ENCODE results near the gene SUSD6.

The SUSD6 gene

GRCh38 chr14:69675245-69675583 lies 63.8 kb downstream of the SUSD6 start:
- DNase-seq = no peak

- DNase-seq = no peak
Measured at GRCh38 chr14:69675877-69676416, 64.6 kb downstream of the SUSD6 start.

- DNase-seq = no peak
Measured at GRCh38 chr14:69676723-69677122, 65.3 kb downstream of the SUSD6 start.

GRCh38 chr14:69680297-69680696 lies 68.9 kb downstream of the SUSD6 start:
- DNase-seq = no peak

- no peak for DNase-seq
Measured at GRCh38 chr14:69682136-69682535, 70.7 kb downstream of the SUSD6 start.

GRCh38 chr14:69682621-69683263 lies 71.3 kb downstream of the SUSD6 start:
- DNase-seq = no peak

- no peak for DNase-seq
Measured at GRCh38 chr14:69683971-69684370, 72.6 kb downstream of the SUSD6 start.

- no peak for DNase-seq
Measured at GRCh38 chr14:69684461-69685217, 73.2 kb downstream of the SUSD6 start.

- peak; percentile 53 for DNase-seq
Measured at GRCh38 chr14:69685218-69685616, 73.8 kb downstream of the SUSD6 start.

- peak; percentile 53 for DNase-seq
Measured at GRCh38 chr14:69685716-69686115, 74.3 kb downstream of the SUSD6 start.

GRCh38 chr14:69687606-69688298 lies 76.4 kb downstream of the SUSD6 start:
- no peak for DNase-seq

- no peak for DNase-seq
Measured at GRCh38 chr14:69688299-69688649, 76.9 kb downstream of the SUSD6 start.

GRCh38 chr14:69690042-69690441 lies 78.6 kb downstream of the SUSD6 start:
- no peak for DNase-seq

GRCh38 chr14:69692594-69692993 lies 81.2 kb downstream of the SUSD6 start:
- DNase-seq = no peak

- DNase-seq = no peak
Measured at GRCh38 chr14:69693145-69693544, 81.7 kb downstream of the SUSD6 start.

- DNase-seq = no peak
Measured at GRCh38 chr14:69693801-69694729, 82.7 kb downstream of the SUSD6 start.

GRCh38 chr14:69694730-69695281 lies 83.4 kb downstream of the SUSD6 start:
- DNase-seq = no peak

GRCh38 chr14:69695322-69696203 lies 84.2 kb downstream of the SUSD6 start:
- DNase-seq = no peak

GRCh38 chr14:69696204-69696527 lies 84.8 kb downstream of the SUSD6 start:
- DNase-seq = no peak

- DNase-seq = no peak
Measured at GRCh38 chr14:69696633-69697557, 85.5 kb downstream of the SUSD6 start.

Measured in stimulated activated CD4-positive, alpha-beta T cell treated with anti-CD3 and anti-CD28 coated beads, Interleukin-4, amount 100 ng/mL, for 1 hour (primary cell).